ENCODE data around the gene GPANK1.

GPANK1 gene

GRCh38 chr6:31620586-31621319 is 44.0 kb downstream of the GPANK1 start, which contains the start of gene PRRC2A:
Gene PRRC2A, plus strand, starts transcription at chr6:31620715. Its CDS starts 2,075 bp downstream, at chr6:31622790.
- TF ChIP-seq, protein P1, sequence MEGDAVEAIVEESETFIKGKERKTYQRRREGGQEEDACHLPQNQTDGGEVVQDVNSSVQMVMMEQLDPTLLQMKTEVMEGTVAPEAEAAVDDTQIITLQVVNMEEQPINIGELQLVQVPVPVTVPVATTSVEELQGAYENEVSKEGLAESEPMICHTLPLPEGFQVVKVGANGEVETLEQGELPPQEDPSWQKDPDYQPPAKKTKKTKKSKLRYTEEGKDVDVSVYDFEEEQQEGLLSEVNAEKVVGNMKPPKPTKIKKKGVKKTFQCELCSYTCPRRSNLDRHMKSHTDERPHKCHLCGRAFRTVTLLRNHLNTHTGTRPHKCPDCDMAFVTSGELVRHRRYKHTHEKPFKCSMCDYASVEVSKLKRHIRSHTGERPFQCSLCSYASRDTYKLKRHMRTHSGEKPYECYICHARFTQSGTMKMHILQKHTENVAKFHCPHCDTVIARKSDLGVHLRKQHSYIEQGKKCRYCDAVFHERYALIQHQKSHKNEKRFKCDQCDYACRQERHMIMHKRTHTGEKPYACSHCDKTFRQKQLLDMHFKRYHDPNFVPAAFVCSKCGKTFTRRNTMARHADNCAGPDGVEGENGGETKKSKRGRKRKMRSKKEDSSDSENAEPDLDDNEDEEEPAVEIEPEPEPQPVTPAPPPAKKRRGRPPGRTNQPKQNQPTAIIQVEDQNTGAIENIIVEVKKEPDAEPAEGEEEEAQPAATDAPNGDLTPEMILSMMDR (IDR thresholded peaks at IDR 0.05; ENCODE audit: low read length, missing control alignments): no peak
- DNase-seq (ENCODE audit: low read depth): peak; percentile 61

GRCh38 chr6:31619805-31620585 is 44.8 kb downstream of the GPANK1 start:
- TF ChIP-seq, protein P1 (IDR thresholded peaks at IDR 0.05; ENCODE audit: low read length, missing control alignments): no peak
- peak overlapping the region; percentile 92 for H3K4me3 ChIP-seq (replicated peaks; ENCODE audit: low read depth, low read length)

More at GRCh38 chr6:31620586-31621319, 44.0 kb downstream of the GPANK1 start, which contains the start of gene PRRC2A:
- H3K4me3 ChIP-seq (replicated peaks; ENCODE audit: low read depth, low read length): peak within 1 kb of the TSS; percentile 92

DNA sequence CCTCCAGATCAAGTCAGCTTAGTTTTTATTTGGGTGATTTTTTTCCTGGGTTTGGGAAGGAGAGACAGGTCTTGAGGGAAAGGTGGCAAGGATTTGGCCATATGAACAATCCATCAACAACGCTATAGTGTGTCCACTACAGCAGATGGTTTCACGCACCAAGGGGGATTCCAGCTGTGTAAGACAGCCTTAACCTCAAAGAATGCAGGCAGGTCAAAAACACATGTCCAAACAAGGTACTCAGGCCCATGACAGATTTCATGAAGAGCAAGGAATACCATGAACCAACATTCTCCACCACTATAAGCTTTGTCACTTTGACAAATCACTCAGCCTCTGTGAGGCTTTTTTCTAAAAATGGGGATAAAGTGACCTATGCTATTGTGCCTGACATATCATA is 47.8 kb downstream of the GPANK1 start:
- TF ChIP-seq, protein P1 (IDR thresholded peaks at IDR 0.05; ENCODE audit: low read length, missing control alignments): no peak
- no peak overlapping the region for H3K4me3 ChIP-seq (replicated peaks; ENCODE audit: low read depth, low read length)

More at GRCh38 chr6:31619805-31620585, 44.8 kb downstream of the GPANK1 start:
- peak; percentile 99 for DNase-seq (ENCODE audit: low read depth)

DNA sequence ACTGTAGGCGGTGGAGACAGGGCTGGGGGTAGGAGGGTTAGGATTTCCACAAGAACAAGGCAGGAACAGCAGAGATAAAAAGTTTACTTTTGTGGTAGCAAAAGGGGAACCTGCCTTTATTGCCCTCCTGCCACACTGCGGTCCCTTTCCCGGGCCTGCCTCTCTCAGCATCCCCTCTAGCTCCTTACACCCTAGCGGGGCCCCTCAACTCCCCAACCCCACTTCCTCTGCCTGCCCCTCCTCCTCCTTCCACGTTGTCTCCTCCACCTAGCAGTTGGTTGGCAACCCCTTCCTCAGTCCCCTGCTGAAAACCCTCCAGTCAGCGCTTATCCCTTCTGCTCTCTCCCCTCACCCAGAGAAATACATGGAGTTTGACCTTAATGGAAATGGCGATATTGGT is 49.0 kb downstream of the GPANK1 start:
- DNase-seq (ENCODE audit: low read depth): no peak
- no peak overlapping the region for H3K4me3 ChIP-seq (replicated peaks; ENCODE audit: low read depth, low read length)
- TF ChIP-seq, protein P1 (IDR thresholded peaks at IDR 0.05; ENCODE audit: low read length, missing control alignments): no peak

More for the DNA sequence above, 47.8 kb downstream of the GPANK1 start:
- no peak for DNase-seq (ENCODE audit: low read depth)

DNA sequence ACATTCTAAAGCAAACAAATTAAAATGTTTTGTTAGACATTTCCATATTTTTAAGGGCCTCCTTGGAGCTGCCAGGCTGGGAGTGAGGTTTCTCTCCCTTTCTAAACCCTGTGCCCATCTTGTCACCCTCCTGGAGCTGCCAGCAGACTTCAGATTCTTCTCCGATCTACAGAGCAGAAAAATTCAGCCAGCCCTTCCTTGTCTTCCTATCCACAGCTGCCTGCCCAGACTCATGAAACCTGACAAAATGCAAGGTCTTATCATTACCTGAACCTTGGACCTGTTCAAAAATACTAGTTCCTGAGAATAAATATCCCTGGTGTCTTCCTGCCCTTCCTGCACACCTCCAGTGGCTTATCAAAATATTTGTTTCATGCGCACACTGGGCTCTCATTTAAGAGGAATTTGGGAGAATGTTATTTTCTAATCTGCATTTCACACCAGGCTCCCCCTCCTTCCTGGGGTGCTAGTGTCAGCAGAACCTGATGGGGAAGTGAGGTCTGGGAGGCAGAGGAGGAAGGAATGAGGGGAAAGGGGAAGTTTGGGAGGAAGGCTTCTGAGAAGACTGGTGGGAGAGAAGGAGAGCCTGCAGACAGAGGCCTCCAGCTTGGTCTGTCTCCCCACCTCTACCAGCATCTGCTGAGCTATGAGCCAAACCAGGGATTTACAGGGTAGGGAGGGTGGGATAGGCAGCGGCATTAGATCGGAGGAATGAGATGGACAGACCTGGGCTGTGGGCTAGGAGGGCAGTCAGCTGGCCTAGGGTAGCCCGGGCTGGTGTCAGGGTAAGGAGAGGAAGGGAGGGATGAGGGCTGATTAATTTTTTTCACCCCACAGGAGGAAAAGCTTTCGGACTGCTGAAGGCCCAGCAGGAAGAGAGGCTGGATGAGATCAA is 49.9 kb downstream of the GPANK1 start, which contains the start of gene AIF1:
TSS of gene AIF1 (plus strand) at position 551 of the 895 bp plus-strand sequence. CDS start at position 647, 96 bp downstream.
- H3K4me3 ChIP-seq (replicated peaks; ENCODE audit: low read depth, low read length): no peak within 1 kb of the TSS
- no peak for DNase-seq (ENCODE audit: low read depth)
- TF ChIP-seq, protein P1 (IDR thresholded peaks at IDR 0.05; ENCODE audit: low read length, missing control alignments): no peak

GRCh38 chr6:31614075-31614619 is 50.6 kb downstream of the GPANK1 start:
- TF ChIP-seq, protein P1 (IDR thresholded peaks at IDR 0.05; ENCODE audit: low read length, missing control alignments): no peak
- no peak for DNase-seq (ENCODE audit: low read depth)
- H3K4me3 ChIP-seq (replicated peaks; ENCODE audit: low read depth, low read length): no peak overlapping the region

All from fibroblast of pulmonary artery (primary cell).